Lung (tissue), 12 donors: ENCODE data around the gene HOXA5. TPM values are rescaled to one million over a fixed set of nuclear protein-coding genes. Genes with fewer than 3 reads are reported as not detected.
A peak's percentile ranks its signal among the peaks of the same experiment; 100 is the strongest.

Experiments used
- ATAC-seq: fragments of 200-7000 bp; cut with Tn5 transposase; one replicate; pipeline ENCODE4 v1.9.1; 2020; ENCODE audit warnings: moderate number of reproducible peaks; ENCODE audit not compliant: insufficient read depth, low FRiP score
- DNase-seq, 3 donors: peaks; one replicate each; pipeline ENCODE4 v3.0.0-alpha.2; 2013 to 2017
- H3K27ac ChIP-seq, 2 donors: one replicate each; pipeline ENCODE4 v1.5.1; 2013; ENCODE audit warnings: mild to moderate bottlenecking in 2 of 2, moderate library complexity in 2 of 2, control low read depth in 1 of 2, inconsistent platforms in 1 of 2, low read depth in 1 of 2, low read length in 1 of 2
- H3K27me3 ChIP-seq, 3 donors: one replicate each; pipeline ENCODE4 v1.5.1; 2013; ENCODE audit warnings: low read length in 2 of 3; ENCODE audit not compliant: control insufficient read depth in 3 of 3, insufficient read depth in 3 of 3
- H3K36me3 ChIP-seq, 4 donors: one replicate each; pipeline ENCODE4 v1.5.1; 2013; ENCODE audit warnings: low read length in 4 of 4, mild to moderate bottlenecking in 1 of 4, moderate library complexity in 1 of 4; ENCODE audit not compliant: control insufficient read depth in 4 of 4, insufficient read depth in 4 of 4
- H3K4me1 ChIP-seq, 5 donors: one replicate each; pipeline ENCODE4 v1.5.1; 2013; ENCODE audit warnings: low read length in 5 of 5, mild to moderate bottlenecking in 2 of 5, moderate library complexity in 1 of 5; ENCODE audit not compliant: control insufficient read depth in 5 of 5, insufficient read depth in 5 of 5
- H3K4me3 ChIP-seq: one replicate; pipeline ENCODE4 v1.5.1; 2013; ENCODE audit warnings: mild to moderate bottlenecking, control low read depth, moderate library complexity
- H3K9ac ChIP-seq, 2 donors: one replicate each; pipeline ENCODE4 v1.5.1; 2013; ENCODE audit warnings: low read length in 2 of 2, control low read depth in 1 of 2; ENCODE audit not compliant: insufficient read depth in 1 of 2
- H3K9me3 ChIP-seq, 4 donors: one replicate each; pipeline ENCODE4 v1.5.1; 2013; ENCODE audit warnings: low read length in 3 of 4, mild to moderate bottlenecking in 1 of 4, moderate library complexity in 1 of 4; ENCODE audit not compliant: control insufficient read depth in 4 of 4, insufficient read depth in 3 of 4
- CTCF ChIP-seq: IDR thresholded peaks from 2 replicates; pipeline ENCODE4 v1.5.1; 2012; ENCODE audit warnings: mild to moderate bottlenecking; ENCODE audit errors: control extremely low read depth, extremely low read depth
- WGBS, 2 donors: extraction: QIAGEN DNeasy Blood & Tissue Kit; methylation state at CpG; one replicate each; pipeline ENCODE4 v1.1.7; 2013; 5-methylcytosine and 5-hydroxymethylcytosine counted together
- polyA plus RNA-seq, 2 donors: library from polyadenylated mRNA; stranded (reverse); fragments of 200-250 nt; gene quantifications; one replicate each; pipeline ENCODE4 v1.2.1, GENCODE V29; 2013
- total RNA-seq, 2 donors: library from RNA; depleted of rRNA in 1 of 2; stranded (reverse); fragments of >200 nt in 1 of 2; gene quantifications; one replicate each; pipeline ENCODE4 v1.2.1, GENCODE V29; 2014 to 2021
- donor health status: control.
- donor health status: control.
- donor health status: Bipolar disorder and iron deficiency.
- donor health status: healthy.
- donor health status: DM: yes; HTN: yes; CAD: no.

The HOXA5 gene
- total and polyA plus RNA-seq, 4 donors, result 9.2 to 61.9 (median 15.2) TPM

DNA sequence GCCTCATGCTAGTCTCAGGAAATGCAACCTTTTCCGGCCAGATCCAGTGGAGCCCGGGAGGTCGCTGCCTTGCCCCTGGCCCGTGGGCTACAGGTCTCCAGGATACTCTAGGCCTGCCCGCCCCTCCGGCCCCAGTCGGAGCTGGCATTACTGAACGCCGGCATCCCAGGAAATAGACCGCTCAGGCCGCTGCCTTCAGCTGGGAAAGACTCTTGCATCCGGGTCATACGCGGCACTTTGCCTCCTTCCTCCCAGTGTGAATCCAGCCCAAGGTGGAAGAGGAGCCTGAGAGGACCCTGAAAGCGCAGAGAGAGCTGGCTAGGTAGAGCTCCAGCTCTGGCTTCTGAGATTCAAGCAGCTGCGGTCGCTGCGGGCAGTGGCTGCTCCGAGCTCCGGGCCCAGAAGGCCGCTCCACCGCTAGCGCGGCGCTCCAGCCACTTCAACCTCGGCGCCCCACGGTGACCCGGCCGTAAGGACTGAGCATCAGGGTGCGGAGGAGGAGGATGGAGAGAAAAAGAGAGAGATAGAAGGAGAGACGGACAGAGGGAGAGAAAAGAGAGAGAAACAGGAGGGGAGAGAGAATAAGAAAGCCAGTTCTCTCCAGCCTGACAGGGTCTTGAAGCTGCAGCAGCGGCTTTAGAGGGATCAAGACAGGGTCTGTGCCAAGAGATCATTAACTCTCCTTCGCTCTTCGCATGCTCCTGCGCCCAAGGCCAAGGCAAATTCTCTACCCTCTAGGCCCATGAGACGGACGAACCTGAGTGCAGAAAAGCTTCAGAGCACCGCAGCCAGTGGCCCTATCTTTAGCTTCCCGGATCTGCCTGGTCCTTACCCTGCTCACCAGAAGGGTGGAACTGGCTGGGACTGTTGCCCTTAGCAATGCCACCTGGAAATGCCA is 32.4 kb upstream of the HOXA5 start:
- WGBS, 2 donors, result 64 to 75% methylated on average over 40 of the region's 40 CpGs
- TF ChIP-seq CTCF, result no peak
- Histone ChIP-seq H3K27ac (no peak overlapping the region), H3K4me3 (no peak overlapping the region), H3K9me3 (peaks cover 0 to 20% (median 0%) of the 10 kb centered on the region in 4 donors), H3K36me3 (no peaks in the 10 kb centered on the region), H3K4me1 (peaks cover 0 to 25% (median 8%) of the 10 kb centered on the region in 5 donors), H3K27me3 (peaks cover 23 to 92% (median 78%) of the 10 kb centered on the region in 3 donors), H3K9ac (no peak overlapping the region)
- DNase-seq, result peak in 1 of 3 donors; percentile 12
- no peak for ATAC-seq

- DNase-seq, result peak in 1 of 3 donors; percentile 13
- Histone ChIP-seq H3K27ac (no peak overlapping the region), H3K4me1 (peaks cover 0 to 25% (median 7%) of the 10 kb centered on the region in 5 donors), H3K9me3 (peaks cover 0 to 20% (median 0%) of the 10 kb centered on the region in 4 donors), H3K27me3 (peaks cover 27 to 92% (median 79%) of the 10 kb centered on the region in 3 donors), H3K4me3 (no peak overlapping the region), H3K9ac (no peak overlapping the region), H3K36me3 (no peaks in the 10 kb centered on the region)
- no peak for TF ChIP-seq CTCF
- 60 to 80% methylated on average over 12 of the region's 12 CpGs for WGBS, 2 donors
- no peak for ATAC-seq
Measured at GRCh38 chr7:27174874-27175625, 31.6 kb upstream of the HOXA5 start.

GRCh38 chr7:27173956-27174873 is 30.7 kb upstream of the HOXA5 start, which contains the start of gene HOXA10:
HOXA10 (minus strand) TSS chr7:27174320; CDS start chr7:27174306, 14 bp downstream.
- Histone ChIP-seq H3K27ac (no peak within 1 kb of the TSS), H3K4me3 (peak within 1 kb of the TSS; percentile 38), H3K9ac (no peak within 1 kb of the TSS), H3K9me3 (peaks cover 0 to 17% (median 0%) of the 10 kb centered on the region in 4 donors), H3K36me3 (no peaks in the 10 kb centered on the region), H3K4me1 (peaks cover 0 to 24% (median 7%) of the 10 kb centered on the region in 5 donors), H3K27me3 (peaks cover 29 to 91% (median 79%) of the 10 kb centered on the region in 3 donors)
- no peak for TF ChIP-seq CTCF
- no peak for ATAC-seq
- WGBS, 2 donors, result 4 to 8% methylated on average over 74 to 82 of the region's 82 CpGs
- peak in 1 of 3 donors; percentile 19 for DNase-seq
